ENCODE data around the gene JAZF1. TPM values are rescaled to one million over a fixed set of nuclear protein-coding genes. Genes with fewer than 3 reads are reported as not detected.

Gene JAZF1
- total and polyA plus RNA-seq, 2 experiments from 2014 or later = 9.5 to 12.1 TPM

DNA sequence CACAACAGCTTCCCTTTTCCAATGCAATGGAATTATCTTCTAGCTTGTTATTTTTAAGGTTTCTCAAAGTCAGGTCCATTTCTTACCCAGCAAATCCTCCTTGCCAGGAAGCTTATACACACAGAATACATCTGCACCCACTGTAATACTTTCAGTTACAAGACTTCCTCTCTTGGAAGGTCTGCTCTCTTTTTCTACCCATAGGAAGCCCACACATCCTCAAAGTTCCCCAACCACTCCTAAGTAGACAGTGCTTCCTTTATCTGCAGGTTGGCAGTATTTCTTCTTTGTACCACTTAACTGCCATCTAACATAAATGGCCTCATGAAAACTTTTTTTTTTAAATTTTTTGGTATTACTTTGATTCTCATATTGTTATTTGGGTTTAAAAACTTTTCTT, 285.0 kb downstream of the JAZF1 start:
- Histone ChIP-seq H3K27me3 (no peaks in the 10 kb centered on the region), H3K4me3 (no peak overlapping the region), H2AFZ (no peak overlapping the region), H3K9me2 (replicated peaks; ENCODE audit: insufficient read depth) (no peaks in the 10 kb centered on the region), H3K27ac (no peak overlapping the region), H3K4me1 (ENCODE audit: insufficient read depth) (peaks cover 9% of the 10 kb centered on the region), H4K20me1 (ENCODE audit: insufficient read depth, poor library complexity, severe bottlenecking) (no peaks in the 10 kb centered on the region), H3K36me3 (replicated peaks; ENCODE audit: insufficient read depth, low read depth) (no peaks in the 10 kb centered on the region), H3K79me2 (no peaks in the 10 kb centered on the region), H3K4me2 (no peak overlapping the region), H3K9me3 (ENCODE audit: low read depth) (no peaks in the 10 kb centered on the region)
- DNase-seq (ENCODE audit: low spot score) = no peak
- TF ChIP-seq CTCF (IDR thresholded peaks at IDR 0.05; ENCODE audit: poor library complexity) (no peak), EZH2 (IDR thresholded peaks at IDR 0.05; ENCODE audit: borderline replicate concordance) (no peak), EZH2phosphoT487 (IDR thresholded peaks at IDR 0.05; ENCODE audit: low read depth, severe bottlenecking, unreplicated experiment) (no peak)

DNA sequence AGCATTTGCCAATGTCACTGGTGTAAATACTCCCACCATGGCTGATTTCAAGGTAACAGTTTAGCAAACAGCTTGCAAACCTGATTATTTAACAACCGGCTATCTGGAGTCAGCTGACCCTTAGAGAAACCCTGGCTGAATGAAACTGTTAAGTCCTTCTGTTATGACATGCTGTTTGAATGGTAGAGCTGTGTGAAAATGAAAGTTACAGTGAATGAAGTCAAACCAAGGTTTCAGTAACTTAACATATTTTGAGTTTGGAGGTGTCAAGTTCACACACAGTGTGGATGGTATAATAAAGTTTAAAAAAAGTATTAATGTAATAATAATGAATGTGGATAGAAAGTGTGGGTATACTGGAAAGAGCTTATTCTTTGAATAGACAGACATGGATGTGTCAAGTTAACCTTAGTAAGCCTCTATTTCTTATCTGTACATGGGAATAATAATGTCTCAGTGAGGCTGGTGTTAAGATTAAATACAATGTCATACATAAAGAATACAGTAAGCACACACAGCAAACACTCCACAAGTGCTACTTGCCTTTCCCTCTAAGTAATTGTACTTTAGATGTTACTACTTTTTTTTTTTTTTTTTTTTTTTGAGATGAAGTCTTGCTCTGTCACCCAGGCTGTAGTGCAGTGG, 290.3 kb downstream of the JAZF1 start:
- H3K79me2 ChIP-seq = no peaks in the 10 kb centered on the region
- no peak overlapping the region for H3K4me2 ChIP-seq

DNA sequence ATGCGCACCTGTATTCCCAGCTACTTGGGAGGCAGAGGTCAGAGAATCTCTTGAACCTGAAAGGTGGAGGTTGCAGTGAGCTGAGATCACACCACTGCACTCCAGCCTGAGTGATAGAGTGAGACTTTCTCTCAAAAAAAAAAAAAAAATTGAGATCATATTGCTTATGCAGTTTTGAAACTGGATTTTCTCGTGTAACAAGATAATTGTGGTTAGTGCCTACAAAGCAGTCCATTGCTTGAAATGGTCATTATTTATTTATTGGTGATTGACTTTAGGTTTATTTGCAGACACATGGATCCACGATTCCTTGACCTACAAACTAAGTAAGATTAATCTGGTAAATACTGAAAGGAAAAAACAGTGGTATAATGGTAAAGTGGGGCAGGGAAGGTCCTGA, 290.8 kb downstream of the JAZF1 start:
- Histone ChIP-seq H3K36me3 (replicated peaks; ENCODE audit: insufficient read depth, low read depth) (no peaks in the 10 kb centered on the region), H3K9me2 (replicated peaks; ENCODE audit: insufficient read depth) (no peaks in the 10 kb centered on the region), H2AFZ (no peak overlapping the region), H3K27me3 (no peaks in the 10 kb centered on the region), H3K4me3 (no peak overlapping the region), H3K4me2 (no peak overlapping the region), H3K4me1 (ENCODE audit: insufficient read depth) (no peaks in the 10 kb centered on the region), H3K9me3 (ENCODE audit: low read depth) (no peaks in the 10 kb centered on the region), H4K20me1 (ENCODE audit: insufficient read depth, poor library complexity, severe bottlenecking) (no peaks in the 10 kb centered on the region), H3K79me2 (no peaks in the 10 kb centered on the region), H3K27ac (no peak overlapping the region)
- TF ChIP-seq EZH2phosphoT487 (IDR thresholded peaks at IDR 0.05; ENCODE audit: low read depth, severe bottlenecking, unreplicated experiment) (no peak), CTCF (IDR thresholded peaks at IDR 0.05; ENCODE audit: poor library complexity) (no peak), EZH2 (IDR thresholded peaks at IDR 0.05; ENCODE audit: borderline replicate concordance) (no peak)
- 93% methylated on average over 3 of the region's 3 CpGs for WGBS (ENCODE audit: low lambda C conversion rate, missing lambda C conversion rate)
- DNase-seq (ENCODE audit: low spot score) = no peak

More for the DNA sequence above, 290.3 kb downstream of the JAZF1 start:
- Histone ChIP-seq H3K4me1 (ENCODE audit: insufficient read depth) (no peaks in the 10 kb centered on the region), H3K4me3 (no peak overlapping the region), H2AFZ (no peak overlapping the region), H3K27me3 (no peaks in the 10 kb centered on the region), H3K27ac (no peak overlapping the region), H3K9me2 (replicated peaks; ENCODE audit: insufficient read depth) (no peaks in the 10 kb centered on the region), H3K36me3 (replicated peaks; ENCODE audit: insufficient read depth, low read depth) (no peaks in the 10 kb centered on the region), H3K9me3 (ENCODE audit: low read depth) (no peaks in the 10 kb centered on the region), H4K20me1 (ENCODE audit: insufficient read depth, poor library complexity, severe bottlenecking) (no peaks in the 10 kb centered on the region)
- no peak for DNase-seq (ENCODE audit: low spot score)
- 33% methylated on average over 1 of the region's 1 CpG for WGBS (ENCODE audit: low lambda C conversion rate, missing lambda C conversion rate)
- TF ChIP-seq EZH2phosphoT487 (IDR thresholded peaks at IDR 0.05; ENCODE audit: low read depth, severe bottlenecking, unreplicated experiment) = no peak
- TF ChIP-seq CTCF (IDR thresholded peaks at IDR 0.05; ENCODE audit: poor library complexity) = no peak
- no peak for TF ChIP-seq EZH2 (IDR thresholded peaks at IDR 0.05; ENCODE audit: borderline replicate concordance)

All from hepatocyte (in vitro differentiated cells).